GM12865 (cell line): ENCODE data around the gene POLA1.

ENCODE experiments used
- DNase-seq: peaks from one replicate; pipeline ENCODE4 v3.0.0; 2010; ENCODE audit warnings: low read depth
- H3K4me3 ChIP-seq: 2 replicates; pipeline ENCODE4 v1.5.1; 2011; ENCODE audit warnings: mild to moderate bottlenecking, low read depth, low read length, control low read depth
- CTCF ChIP-seq: IDR thresholded peaks from 2 replicates; pipeline ENCODE4 v1.5.1; 2011; ENCODE audit warnings: low read length, control low read depth, low read depth, inconsistent platforms; ENCODE audit not compliant: insufficient read depth; ENCODE audit errors: missing control alignments

POLA1 gene

GRCh38 chrX:24981030-24981429 lies 287.3 kb downstream of the POLA1 start:
- no peak overlapping the region for H3K4me3 ChIP-seq
- no peak for DNase-seq
- TF ChIP-seq CTCF, result no peak

- no peak for DNase-seq
- no peak overlapping the region for H3K4me3 ChIP-seq
- no peak for TF ChIP-seq CTCF
These were observed 288.7 kb downstream of the POLA1 start for GRCh38 chrX:24982306-24982965.

- H3K4me3 ChIP-seq, result no peak overlapping the region
- no peak for TF ChIP-seq CTCF
- no peak for DNase-seq
These were observed 290.2 kb downstream of the POLA1 start for GRCh38 chrX:24983931-24984330.

GRCh38 chrX:24985120-24985519 lies 291.4 kb downstream of the POLA1 start:
- TF ChIP-seq CTCF, result no peak
- no peak overlapping the region for H3K4me3 ChIP-seq
- DNase-seq, result no peak

- no peak for DNase-seq
- no peak overlapping the region for H3K4me3 ChIP-seq
- TF ChIP-seq CTCF, result no peak
These were observed 294.0 kb downstream of the POLA1 start for GRCh38 chrX:24987731-24988130.

- no peak overlapping the region for H3K4me3 ChIP-seq
- TF ChIP-seq CTCF, result no peak
- DNase-seq, result no peak
These were observed 294.6 kb downstream of the POLA1 start for GRCh38 chrX:24988314-24988713.

GRCh38 chrX:24990535-24990934 lies 296.8 kb downstream of the POLA1 start:
- TF ChIP-seq CTCF, result no peak
- no peak overlapping the region for H3K4me3 ChIP-seq
- no peak for DNase-seq
